ENCODE data around the gene C1QTNF9. TPM values are rescaled to one million over a fixed set of nuclear protein-coding genes. Genes with fewer than 3 reads are reported as not detected.

C1QTNF9 gene
- total and polyA plus RNA-seq, 2 of the 4 experiments (the other 2 are of a cell fraction): 0.18 to 0.21 TPM

DNA sequence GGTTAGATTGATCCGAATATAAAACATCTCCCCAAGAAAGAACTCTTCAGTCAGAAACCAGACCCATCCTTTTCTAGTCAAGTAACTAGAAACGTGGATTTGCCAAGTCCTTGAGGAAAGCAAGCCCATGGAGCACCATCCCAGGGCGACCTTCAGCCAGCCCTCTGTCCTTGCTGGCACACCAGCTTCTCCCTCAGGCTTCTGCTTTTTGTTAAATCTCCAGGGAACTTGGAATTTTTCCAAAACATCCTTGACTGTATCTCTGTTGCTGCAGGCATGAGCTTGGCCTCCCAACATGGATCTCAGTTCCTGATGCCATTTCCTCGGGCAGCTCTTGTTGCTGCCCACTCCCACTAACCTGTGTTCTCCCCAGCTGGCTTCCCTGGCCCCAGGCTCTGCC lies 27.1 kb upstream of the C1QTNF9 start:
- TF ChIP-seq RCOR1 (IDR thresholded peaks at IDR 0.05; ENCODE audit: insufficient replicate concordance, low read length): no peak
- TF ChIP-seq, protein P1, sequence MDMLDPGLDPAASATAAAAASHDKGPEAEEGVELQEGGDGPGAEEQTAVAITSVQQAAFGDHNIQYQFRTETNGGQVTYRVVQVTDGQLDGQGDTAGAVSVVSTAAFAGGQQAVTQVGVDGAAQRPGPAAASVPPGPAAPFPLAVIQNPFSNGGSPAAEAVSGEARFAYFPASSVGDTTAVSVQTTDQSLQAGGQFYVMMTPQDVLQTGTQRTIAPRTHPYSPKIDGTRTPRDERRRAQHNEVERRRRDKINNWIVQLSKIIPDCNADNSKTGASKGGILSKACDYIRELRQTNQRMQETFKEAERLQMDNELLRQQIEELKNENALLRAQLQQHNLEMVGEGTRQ (IDR thresholded peaks at IDR 0.05; ENCODE audit: low read depth, low read length): no peak
- no peak for TF ChIP-seq POLR2A (IDR thresholded peaks at IDR 0.05; ENCODE audit: low read depth, low read length)
- no peak for TF ChIP-seq MAFK (IDR thresholded peaks at IDR 0.05; ENCODE audit: low read depth, low read length)
- no peak for TF ChIP-seq MXI1 (IDR thresholded peaks at IDR 0.05; ENCODE audit: borderline replicate concordance, low read depth, low read length)
- no peak for TF ChIP-seq RFX5 (IDR thresholded peaks at IDR 0.05; ENCODE audit: low read depth, low read length)
- TF ChIP-seq, protein P2, sequence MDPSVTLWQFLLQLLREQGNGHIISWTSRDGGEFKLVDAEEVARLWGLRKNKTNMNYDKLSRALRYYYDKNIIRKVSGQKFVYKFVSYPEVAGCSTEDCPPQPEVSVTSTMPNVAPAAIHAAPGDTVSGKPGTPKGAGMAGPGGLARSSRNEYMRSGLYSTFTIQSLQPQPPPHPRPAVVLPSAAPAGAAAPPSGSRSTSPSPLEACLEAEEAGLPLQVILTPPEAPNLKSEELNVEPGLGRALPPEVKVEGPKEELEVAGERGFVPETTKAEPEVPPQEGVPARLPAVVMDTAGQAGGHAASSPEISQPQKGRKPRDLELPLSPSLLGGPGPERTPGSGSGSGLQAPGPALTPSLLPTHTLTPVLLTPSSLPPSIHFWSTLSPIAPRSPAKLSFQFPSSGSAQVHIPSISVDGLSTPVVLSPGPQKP (IDR thresholded peaks at IDR 0.05; ENCODE audit: borderline replicate concordance, low read depth, low read length): no peak
- TF ChIP-seq CEBPB (IDR thresholded peaks at IDR 0.05; ENCODE audit: low read depth, low read length): no peak
- no peak for TF ChIP-seq BHLHE40 (IDR thresholded peaks at IDR 0.05; ENCODE audit: low read depth, low read length)
- no peak for TF ChIP-seq SMC3 (IDR thresholded peaks at IDR 0.05; ENCODE audit: low read depth, low read length)
- no peak for TF ChIP-seq MAZ (IDR thresholded peaks at IDR 0.05; ENCODE audit: borderline replicate concordance, low read depth, low read length)
- TF ChIP-seq CHD1 (IDR thresholded peaks at IDR 0.05; ENCODE audit: low read depth, low read length): no peak
- TF ChIP-seq, protein P3, sequence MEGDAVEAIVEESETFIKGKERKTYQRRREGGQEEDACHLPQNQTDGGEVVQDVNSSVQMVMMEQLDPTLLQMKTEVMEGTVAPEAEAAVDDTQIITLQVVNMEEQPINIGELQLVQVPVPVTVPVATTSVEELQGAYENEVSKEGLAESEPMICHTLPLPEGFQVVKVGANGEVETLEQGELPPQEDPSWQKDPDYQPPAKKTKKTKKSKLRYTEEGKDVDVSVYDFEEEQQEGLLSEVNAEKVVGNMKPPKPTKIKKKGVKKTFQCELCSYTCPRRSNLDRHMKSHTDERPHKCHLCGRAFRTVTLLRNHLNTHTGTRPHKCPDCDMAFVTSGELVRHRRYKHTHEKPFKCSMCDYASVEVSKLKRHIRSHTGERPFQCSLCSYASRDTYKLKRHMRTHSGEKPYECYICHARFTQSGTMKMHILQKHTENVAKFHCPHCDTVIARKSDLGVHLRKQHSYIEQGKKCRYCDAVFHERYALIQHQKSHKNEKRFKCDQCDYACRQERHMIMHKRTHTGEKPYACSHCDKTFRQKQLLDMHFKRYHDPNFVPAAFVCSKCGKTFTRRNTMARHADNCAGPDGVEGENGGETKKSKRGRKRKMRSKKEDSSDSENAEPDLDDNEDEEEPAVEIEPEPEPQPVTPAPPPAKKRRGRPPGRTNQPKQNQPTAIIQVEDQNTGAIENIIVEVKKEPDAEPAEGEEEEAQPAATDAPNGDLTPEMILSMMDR (conservative IDR thresholded peaks at IDR 0.05; ENCODE audit: low read depth, low read length): no peak
- TF ChIP-seq FOS (IDR thresholded peaks at IDR 0.05; ENCODE audit: low read depth, low read length): no peak
- no peak for TF ChIP-seq RAD21 (IDR thresholded peaks at IDR 0.05; ENCODE audit: low read length)
- no peak for TF ChIP-seq NFE2L2 (IDR thresholded peaks at IDR 0.05; ENCODE audit: low read depth, low read length)
- in situ Hi-C loops (cut with MboI; ENCODE audit: low sequenced_read_pairs): no loop called here
- no peak for ATAC-seq (ENCODE audit: low read depth)

More for the DNA sequence above, 27.1 kb upstream of the C1QTNF9 start:
- H4K8ac ChIP-seq (ENCODE audit: low read depth in 2 of 2, low read length in 2 of 2): no peak overlapping the region
- peaks cover 19% of the 10 kb centered on the region for H3K36me3 ChIP-seq (ENCODE audit: control insufficient read depth, insufficient read depth, low read length)
- no peak overlapping the region for H3K4me3 ChIP-seq (ENCODE audit: insufficient read depth, low read depth, low read length)
- H3K9me3 ChIP-seq (ENCODE audit: control insufficient read depth, insufficient read depth, low read length): no peaks in the 10 kb centered on the region
- intact Hi-C loops (cut with micrococcal nuclease): no loop called here
- no peak overlapping the region for H4K91ac ChIP-seq (ENCODE audit: insufficient read depth, low read depth, low read length)
- H2BK20ac ChIP-seq (ENCODE audit: low read depth, low read length): no peak overlapping the region
- ChIA-PET CTCF (interaction anchor here (0.7 kb wide), 1 partner anchor 48 kb away, joined by 3 read pairs; no protein-coding TSS in a partner anchor), POLR2A (ENCODE audit: unreplicated experiment) (no interaction called here)
- no peak overlapping the region for H4K5ac ChIP-seq (ENCODE audit: low read depth, low read length)
- H2BK120ac ChIP-seq (ENCODE audit: low read depth, low read length): no peak overlapping the region
- no TSS peak for BruUV-seq (replicated peaks)
- no peak overlapping the region for H3K56ac ChIP-seq (ENCODE audit: extremely low read depth, insufficient read depth, low read length)
- 73% methylated on average over 2 of the region's 4 CpGs; no CpG with 5 or more reads in 1 of the 2 experiments for WGBS, 2 experiments (ENCODE audit: extremely low coverage in 2 of 2, insufficient read length in 1 of 2)
- H3K27me3 ChIP-seq (ENCODE audit: control insufficient read depth, insufficient read depth, low read length): no peaks in the 10 kb centered on the region
- no peak overlapping the region for H3K23ac ChIP-seq (ENCODE audit: low read depth, low read length)
- H3K4ac ChIP-seq (ENCODE audit: low read depth, low read length): no peak overlapping the region
- H3K4me1 ChIP-seq (ENCODE audit: control insufficient read depth, insufficient read depth, low read length): peaks cover 4% of the 10 kb centered on the region; the same call in 1 of the 2 replicates
- H2AFZ ChIP-seq (replicated peaks; ENCODE audit: low read length, poor library complexity): no peak overlapping the region
- no peak overlapping the region for H2AK5ac ChIP-seq (ENCODE audit: low read depth, low read length)
- H4K20me1 ChIP-seq (ENCODE audit: insufficient read depth, low read length): no peaks in the 10 kb centered on the region
- no peak overlapping the region for H3K9ac ChIP-seq (ENCODE audit: low read depth, low read length)
- H3K79me1 ChIP-seq (ENCODE audit: low read depth in 1 of 2, low read length in 2 of 2): peaks cover 3 to 21% of the 10 kb centered on the region in 2 experiments; a peak in 2 of 4 replicates
- no peak overlapping the region for H3K14ac ChIP-seq (replicated peaks; ENCODE audit: low read depth, low read length)
- dilution Hi-C loops (cut with HindIII; ENCODE audit: low sequenced_read_pairs, unreplicated experiment): no loop called here
- H3K27ac ChIP-seq (ENCODE audit: insufficient read depth, low read length): no peak overlapping the region
- no peak overlapping the region for H2BK5ac ChIP-seq (ENCODE audit: low read depth, low read length, poor library complexity, severe bottlenecking)
- H2AK9ac ChIP-seq (replicated peaks; ENCODE audit: low read depth, low read length, poor library complexity): no peak overlapping the region
- no peak overlapping the region for H3K18ac ChIP-seq (ENCODE audit: low read depth, low read length)
- no peak for DNase-seq
- H2BK15ac ChIP-seq (ENCODE audit: low read depth, low read length): no peak overlapping the region
- H3K4me2 ChIP-seq (ENCODE audit: low read depth, low read length): no peak overlapping the region
- H3K9me1 ChIP-seq (ENCODE audit: insufficient read depth, low read length): 0 out of 2 replicates have a peak, but pooled peaks cover 7% of the 10 kb centered on the region

Measured in IMR-90 (cell line).